SK-N-SH (cell line): Measurements from ENCODE around the gene SAG. TPM values are rescaled to one million over a fixed set of nuclear protein-coding genes. Genes with fewer than 3 reads are reported as not detected.

Experiments used
- CTCF ChIA-PET: fragments of 300-600, 350-600 bp; formaldehyde crosslinking; extraction: SDS; loops from one replicate; lab custom pipeline; 2021; lab: Yijun Ruan, JAX
- POLR2A ChIA-PET: fragments of 350-600 bp; sonication (Branson Sonifier 250); formaldehyde crosslinking; extraction: SDS; loops from one replicate; lab custom pipeline; 2020; ENCODE audit warnings: antibody characterized with exemption, inconsistent platforms; lab: Yijun Ruan, JAX
- DNase-seq: peaks from one replicate; pipeline ENCODE4 v3.0.0; 2012
- H2AFZ ChIP-seq: fragments of 200-600 bp; sonication (generic); 2 replicates; pipeline ENCODE4 v1.8.1; 2016; ENCODE audit warnings: antibody characterized with exemption, mild to moderate bottlenecking, low read depth
- H3F3A ChIP-seq: fragments of 200-600 bp; sonication (generic); replicated peaks from 2 replicates; pipeline ENCODE3; 2016; ENCODE audit warnings: antibody characterized with exemption, mild to moderate bottlenecking; ENCODE audit not compliant: insufficient read depth
- H3K27ac ChIP-seq, 2 experiments: fragments of 200-500 bp in 1 of 2; fragments of 200-600 bp in 1 of 2; sonication (Bioruptor generic) in 1 of 2; sonication (generic), shearing (Covaris generic) in 1 of 2; 2 replicates each; pipeline versions ENCODE4 v1.5.1 to v1.6.1; 2014 to 2016; ENCODE audit warnings: low read depth in 2 of 2, inconsistent platforms in 1 of 2, low read length in 1 of 2, mild to moderate bottlenecking in 1 of 2, mixed read lengths in 1 of 2
- H3K27me3 ChIP-seq: fragments of 200-600 bp; sonication (generic), shearing (Covaris generic); 2 replicates; pipeline ENCODE4 v1.6.1; 2016; ENCODE audit warnings: mixed run types; ENCODE audit not compliant: insufficient read depth
- H3K36me3 ChIP-seq, 2 experiments: fragments of 200-500 bp in 1 of 2; fragments of 200-600 bp in 1 of 2; sonication (Bioruptor generic) in 1 of 2; sonication (generic) in 1 of 2; replicated peaks in 1 of 2; 2 replicates each; pipeline versions ENCODE3 to v1.5.1; 2014 to 2016; ENCODE audit warnings: low read length in 1 of 2, mild to moderate bottlenecking in 1 of 2; ENCODE audit not compliant: insufficient read depth in 2 of 2, control insufficient read depth in 1 of 2
- H3K4me1 ChIP-seq, 2 experiments: fragments of 200-500 bp in 1 of 2; fragments of 200-600 bp in 1 of 2; sonication (Bioruptor generic) in 1 of 2; sonication (generic), shearing (Covaris generic) in 1 of 2; 2 replicates each; pipeline versions ENCODE4 v1.5.1 to v1.6.1; 2014 to 2016; ENCODE audit warnings: low read depth in 1 of 2, low read length in 1 of 2, mixed run types in 1 of 2; ENCODE audit not compliant: insufficient read depth in 2 of 2, control insufficient read depth in 1 of 2
- H3K4me2 ChIP-seq: fragments of 200-600 bp; sonication (generic), shearing (Covaris generic); 2 replicates; pipeline ENCODE4 v1.6.1; 2017; ENCODE audit warnings: mixed run types
- H3K4me3 ChIP-seq, 2 experiments: fragments of 200-500 bp in 1 of 2; fragments of 200-600 bp in 1 of 2; sonication (Bioruptor generic) in 1 of 2; sonication (generic), shearing (Covaris generic) in 1 of 2; 2 replicates each; pipeline versions ENCODE4 v1.5.1 to v1.8.1; 2014 to 2016; ENCODE audit warnings: low read depth in 2 of 2, inconsistent platforms in 1 of 2, low read length in 1 of 2, mild to moderate bottlenecking in 1 of 2, mixed read lengths in 1 of 2, moderate library complexity in 1 of 2
- H3K79me2 ChIP-seq: fragments of 200-600 bp; sonication (generic); 2 replicates; pipeline ENCODE4 v1.8.1; 2017; ENCODE audit warnings: mild to moderate bottlenecking; ENCODE audit not compliant: insufficient read depth
- H3K9ac ChIP-seq: fragments of 200-600 bp; sonication (generic); 2 replicates; pipeline ENCODE4 v1.6.1; 2017; ENCODE audit warnings: mixed run types
- H3K9me2 ChIP-seq: fragments of 200-600 bp; sonication (generic); 2 replicates; pipeline ENCODE4 v1.6.1; 2017; ENCODE audit warnings: mixed run types
- H3K9me3 ChIP-seq: fragments of 200-600 bp; sonication (generic); 2 replicates; pipeline ENCODE4 v1.6.1; 2017; ENCODE audit warnings: mixed run types, mild to moderate bottlenecking, moderate library complexity
- H4K20me1 ChIP-seq: fragments of 200-600 bp; sonication (generic); 2 replicates; pipeline ENCODE4 v1.6.1; 2017; ENCODE audit warnings: mild to moderate bottlenecking, mixed run types; ENCODE audit not compliant: insufficient read depth
- EP300 ChIP-seq, 2 experiments: IDR thresholded peaks; 2 replicates each; pipeline versions ENCODE4 v1.4.0 to v1.6.1; 2012; ENCODE audit warnings: borderline replicate concordance in 1 of 2, low read depth in 1 of 2, low read length in 1 of 2
- FOXJ3 ChIP-seq: sonication (generic); formaldehyde crosslinking; IDR thresholded peaks from 2 replicates; pipeline ENCODE4 v1.5.1; 2020; ENCODE audit warnings: mild to moderate bottlenecking, missing genetic modification reagents
- FOXM1 ChIP-seq: IDR thresholded peaks from 2 replicates; pipeline ENCODE4 v1.4.0; 2012; ENCODE audit warnings: low read depth, mild to moderate bottlenecking
- GABPA ChIP-seq: IDR thresholded peaks from 2 replicates; pipeline ENCODE4 v1.4.0; 2012; ENCODE audit warnings: low read depth, mild to moderate bottlenecking
- GATA2 ChIP-seq: sonication (generic); formaldehyde crosslinking; IDR thresholded peaks from 2 replicates; pipeline ENCODE4 v1.5.0; 2020; ENCODE audit warnings: mild to moderate bottlenecking, missing genetic modification reagents
- JUND ChIP-seq: IDR thresholded peaks from 2 replicates; pipeline ENCODE4 v1.4.0; 2012
- MEF2A ChIP-seq: IDR thresholded peaks from 2 replicates; pipeline ENCODE4 v1.4.0; 2012; ENCODE audit warnings: low read depth, borderline replicate concordance
- RCOR1 ChIP-seq: fragments of 150-350 bp; IDR thresholded peaks from 2 replicates; pipeline ENCODE4 v1.6.1; 2017; ENCODE audit warnings: antibody characterized with exemption, low read length
- RXRA ChIP-seq: IDR thresholded peaks from 2 replicates; pipeline ENCODE4 v1.4.0; 2012; ENCODE audit warnings: low read depth, mild to moderate bottlenecking, borderline replicate concordance
- TAF1 ChIP-seq: IDR thresholded peaks from 2 replicates; pipeline ENCODE4 v1.6.1; 2012; ENCODE audit warnings: low read depth, mild to moderate bottlenecking, low read length, moderate library complexity, borderline replicate concordance
- TEAD4 ChIP-seq: IDR thresholded peaks from 2 replicates; pipeline ENCODE4 v1.4.0; 2012; ENCODE audit warnings: mild to moderate bottlenecking, borderline replicate concordance; ENCODE audit not compliant: insufficient read depth
- YY1 ChIP-seq: IDR thresholded peaks from 2 replicates; pipeline ENCODE4 v1.4.0; 2012; ENCODE audit warnings: low read depth, mild to moderate bottlenecking
- WGBS: methylation state at CpG from one replicate; pipeline ENCODE4 v1.1.6; 2017; ENCODE audit warnings: low lambda C conversion rate; 5-methylcytosine and 5-hydroxymethylcytosine counted together
- polyA plus RNA-seq, 3 experiments: library from polyadenylated mRNA; depleted of rRNA; stranded (reverse); fragments of >200 nt; gene quantifications; 2 replicates each; pipeline ENCODE4 v1.2.3, GENCODE V29; 2012
- TF ChIP-seq, protein P1 (sequence below): fragments of 200-600 bp; sonication (generic); IDR thresholded peaks from 2 replicates; pipeline ENCODE4 v1.6.1; 2017; ENCODE audit warnings: antibody characterized with exemption, mild to moderate bottlenecking, moderate library complexity
- TF ChIP-seq, protein P2 (sequence below): IDR thresholded peaks from 2 replicates; pipeline ENCODE4 v1.4.0; 2012; ENCODE audit warnings: low read depth, borderline replicate concordance
- TF ChIP-seq, protein P3 (sequence below): IDR thresholded peaks from 2 replicates; pipeline ENCODE4; 2012
- TF ChIP-seq, protein P4 (sequence below): fragments of 150-350 bp; IDR thresholded peaks from 2 replicates; pipeline ENCODE4 v1.6.1; 2017; ENCODE audit warnings: antibody characterized with exemption, low read length, low read depth, borderline replicate concordance

The SAG gene
- polyA plus RNA-seq, 1 of the 3 experiments (the other 2 are of a cell fraction): not detected

DNA sequence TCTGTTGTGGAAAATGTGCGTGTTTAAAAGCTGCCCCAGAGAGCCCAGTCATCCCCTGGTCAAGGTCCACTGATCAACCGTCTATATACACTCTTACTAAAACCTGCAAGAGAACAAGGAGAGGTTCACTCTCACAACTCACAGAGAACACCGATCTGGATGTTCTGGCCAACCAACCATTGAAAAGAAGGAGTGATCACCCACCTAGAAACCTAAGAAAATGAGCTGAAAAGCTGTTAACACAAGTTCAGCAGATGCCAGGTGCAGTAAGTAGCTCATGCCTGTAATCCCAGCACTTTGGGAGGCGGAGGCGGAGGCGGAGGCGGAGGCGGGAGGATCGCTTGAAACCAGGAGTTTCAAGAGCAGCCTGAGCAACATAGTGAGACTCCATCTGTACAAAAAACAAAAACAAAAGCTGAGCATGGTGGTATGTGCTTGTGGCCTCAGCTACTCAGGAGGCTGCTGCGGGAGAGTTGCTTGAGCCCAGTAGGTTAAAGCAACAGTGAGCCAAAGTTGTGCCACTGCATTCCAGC is 41.7 kb upstream of the SAG start:
- no peaks in the 10 kb centered on the region for H3K4me1 ChIP-seq
- DNase-seq: no peak
- H3F3A ChIP-seq: no peaks in the 10 kb centered on the region
- no peaks in the 10 kb centered on the region for H3K9me2 ChIP-seq
- H4K20me1 ChIP-seq: no peaks in the 10 kb centered on the region
- no peak overlapping the region for H3K4me2 ChIP-seq
- no peak overlapping the region for H3K9ac ChIP-seq
- peaks cover 85 to 89% of the 10 kb centered on the region in 2 experiments for H3K36me3 ChIP-seq
- no peak overlapping the region for H2AFZ ChIP-seq
- H3K9me3 ChIP-seq: no peaks in the 10 kb centered on the region
- WGBS: 96% methylated on average over 10 of the region's 10 CpGs
- ChIA-PET CTCF (interaction anchor here (2.6 kb wide), 1 partner anchor 178 kb away, joined by 10 read pairs; no protein-coding TSS in a partner anchor), POLR2A (no interaction called here)
- H3K4me3 ChIP-seq: no peak overlapping the region
- H3K27ac ChIP-seq: no peak overlapping the region
- peaks cover 8% of the 10 kb centered on the region for H3K79me2 ChIP-seq
- H3K27me3 ChIP-seq: no peaks in the 10 kb centered on the region
- no peak for TF ChIP-seq GABPA
- TF ChIP-seq, protein P1, sequence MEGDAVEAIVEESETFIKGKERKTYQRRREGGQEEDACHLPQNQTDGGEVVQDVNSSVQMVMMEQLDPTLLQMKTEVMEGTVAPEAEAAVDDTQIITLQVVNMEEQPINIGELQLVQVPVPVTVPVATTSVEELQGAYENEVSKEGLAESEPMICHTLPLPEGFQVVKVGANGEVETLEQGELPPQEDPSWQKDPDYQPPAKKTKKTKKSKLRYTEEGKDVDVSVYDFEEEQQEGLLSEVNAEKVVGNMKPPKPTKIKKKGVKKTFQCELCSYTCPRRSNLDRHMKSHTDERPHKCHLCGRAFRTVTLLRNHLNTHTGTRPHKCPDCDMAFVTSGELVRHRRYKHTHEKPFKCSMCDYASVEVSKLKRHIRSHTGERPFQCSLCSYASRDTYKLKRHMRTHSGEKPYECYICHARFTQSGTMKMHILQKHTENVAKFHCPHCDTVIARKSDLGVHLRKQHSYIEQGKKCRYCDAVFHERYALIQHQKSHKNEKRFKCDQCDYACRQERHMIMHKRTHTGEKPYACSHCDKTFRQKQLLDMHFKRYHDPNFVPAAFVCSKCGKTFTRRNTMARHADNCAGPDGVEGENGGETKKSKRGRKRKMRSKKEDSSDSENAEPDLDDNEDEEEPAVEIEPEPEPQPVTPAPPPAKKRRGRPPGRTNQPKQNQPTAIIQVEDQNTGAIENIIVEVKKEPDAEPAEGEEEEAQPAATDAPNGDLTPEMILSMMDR: no peak
- TF ChIP-seq, protein P2, sequence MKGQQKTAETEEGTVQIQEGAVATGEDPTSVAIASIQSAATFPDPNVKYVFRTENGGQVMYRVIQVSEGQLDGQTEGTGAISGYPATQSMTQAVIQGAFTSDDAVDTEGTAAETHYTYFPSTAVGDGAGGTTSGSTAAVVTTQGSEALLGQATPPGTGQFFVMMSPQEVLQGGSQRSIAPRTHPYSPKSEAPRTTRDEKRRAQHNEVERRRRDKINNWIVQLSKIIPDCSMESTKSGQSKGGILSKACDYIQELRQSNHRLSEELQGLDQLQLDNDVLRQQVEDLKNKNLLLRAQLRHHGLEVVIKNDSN: no peak
- TF ChIP-seq TEAD4: no peak
- no peak for TF ChIP-seq YY1
- TF ChIP-seq, protein P3, sequence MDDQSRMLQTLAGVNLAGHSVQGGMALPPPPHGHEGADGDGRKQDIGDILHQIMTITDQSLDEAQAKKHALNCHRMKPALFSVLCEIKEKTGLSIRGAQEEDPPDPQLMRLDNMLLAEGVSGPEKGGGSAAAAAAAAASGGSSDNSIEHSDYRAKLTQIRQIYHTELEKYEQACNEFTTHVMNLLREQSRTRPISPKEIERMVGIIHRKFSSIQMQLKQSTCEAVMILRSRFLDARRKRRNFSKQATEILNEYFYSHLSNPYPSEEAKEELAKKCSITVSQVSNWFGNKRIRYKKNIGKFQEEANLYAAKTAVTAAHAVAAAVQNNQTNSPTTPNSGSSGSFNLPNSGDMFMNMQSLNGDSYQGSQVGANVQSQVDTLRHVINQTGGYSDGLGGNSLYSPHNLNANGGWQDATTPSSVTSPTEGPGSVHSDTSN: no peak

DNA sequence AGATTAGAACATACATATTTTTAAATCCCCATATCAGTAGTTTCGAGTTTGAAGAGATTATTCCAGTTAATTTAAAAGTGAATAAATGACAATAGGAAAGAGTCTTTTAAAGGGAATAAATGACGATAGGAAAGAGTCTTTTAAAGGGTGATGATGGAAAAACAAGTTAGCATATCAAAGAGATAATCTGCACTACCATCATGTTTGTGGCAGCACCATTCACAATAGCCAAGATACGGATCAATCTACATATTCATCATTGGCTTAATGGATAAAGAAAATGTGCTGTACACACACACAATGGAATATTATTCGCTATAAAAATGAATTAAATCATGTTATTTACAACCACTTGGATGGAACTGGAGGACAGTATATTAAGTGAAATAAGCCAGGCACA is 41.1 kb upstream of the SAG start:
- Histone ChIP-seq H3K9me2 (no peaks in the 10 kb centered on the region), H3K9ac (no peak overlapping the region), H3K27me3 (no peaks in the 10 kb centered on the region), H3F3A (no peaks in the 10 kb centered on the region), H3K9me3 (no peaks in the 10 kb centered on the region), H3K4me1 (no peaks in the 10 kb centered on the region), H3K4me3 (no peak overlapping the region), H2AFZ (no peak overlapping the region), H3K4me2 (no peak overlapping the region), H3K79me2 (peaks cover 4% of the 10 kb centered on the region), H3K36me3 (peaks cover 85 to 87% of the 10 kb centered on the region in 2 experiments), H3K27ac (no peak overlapping the region), H4K20me1 (no peaks in the 10 kb centered on the region)
- 75% methylated on average over 4 of the region's 4 CpGs for WGBS
- DNase-seq: no peak
- POLR2A ChIA-PET: no interaction called here
- CTCF ChIA-PET: no interaction called here
- no peak for TF ChIP-seq FOXJ3 (CRISPR knock-in tag)
- no peak for TF ChIP-seq RXRA
- TF ChIP-seq, protein P3: no peak
- TF ChIP-seq, protein P2: no peak
- TF ChIP-seq, protein P1: no peak
- TF ChIP-seq EP300 (IDR thresholded peaks at IDR 0.05; ENCODE audit: borderline replicate concordance in 1 of 2, low read depth in 1 of 2, low read length in 1 of 2): no peak
- TF ChIP-seq FOXM1: no peak
- no peak for TF ChIP-seq TAF1
- TF ChIP-seq MEF2A: no peak
- TF ChIP-seq, protein P4, sequence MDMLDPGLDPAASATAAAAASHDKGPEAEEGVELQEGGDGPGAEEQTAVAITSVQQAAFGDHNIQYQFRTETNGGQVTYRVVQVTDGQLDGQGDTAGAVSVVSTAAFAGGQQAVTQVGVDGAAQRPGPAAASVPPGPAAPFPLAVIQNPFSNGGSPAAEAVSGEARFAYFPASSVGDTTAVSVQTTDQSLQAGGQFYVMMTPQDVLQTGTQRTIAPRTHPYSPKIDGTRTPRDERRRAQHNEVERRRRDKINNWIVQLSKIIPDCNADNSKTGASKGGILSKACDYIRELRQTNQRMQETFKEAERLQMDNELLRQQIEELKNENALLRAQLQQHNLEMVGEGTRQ: no peak
- TF ChIP-seq TEAD4: no peak
- TF ChIP-seq GATA2 (CRISPR knock-in tag): no peak
- no peak for TF ChIP-seq JUND
- TF ChIP-seq RCOR1: no peak
